ENCODE measurements around the gene SEPTIN7. TPM values are rescaled to one million over a fixed set of nuclear protein-coding genes. Genes with fewer than 3 reads are reported as not detected.

Gene SEPTIN7
- total RNA-seq, 1 experiment from 2014 or later: 295 TPM

DNA sequence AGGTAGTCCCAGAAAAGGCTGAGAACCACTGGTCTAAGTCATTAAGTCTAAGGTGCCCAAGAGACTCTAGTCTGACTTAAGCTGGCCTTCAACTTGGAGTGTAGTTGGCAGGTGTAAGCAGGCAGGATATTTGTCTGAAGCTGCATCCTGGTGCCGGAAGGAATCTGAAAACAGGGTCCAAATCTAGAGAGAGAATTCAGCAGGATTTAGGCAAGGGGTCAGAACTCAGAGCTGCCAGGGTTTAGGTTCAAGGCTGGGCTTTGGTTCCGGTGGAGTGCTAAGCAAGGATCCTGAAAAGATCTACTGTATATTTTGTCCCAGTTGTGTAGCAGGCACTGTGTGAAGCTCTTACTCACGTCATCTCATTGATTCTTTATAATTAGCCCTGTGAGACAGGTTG, 16.5 kb upstream of the SEPTIN7 start:
- no peaks in the 10 kb centered on the region for H3K9me3 ChIP-seq (ENCODE audit: low read depth, low read length, poor library complexity, severe bottlenecking)
- H3K36me3 ChIP-seq (ENCODE audit: insufficient read depth, low read length, poor library complexity, severe bottlenecking): no peaks in the 10 kb centered on the region
- no peaks in the 10 kb centered on the region for H3K4me1 ChIP-seq (ENCODE audit: insufficient read depth, low read length, poor library complexity, severe bottlenecking)
- CTCF ChIA-PET: no interaction called here
- intact Hi-C loops (cut with micrococcal nuclease; ENCODE audit: unreplicated experiment): no loop called here
- H3K27ac ChIP-seq (ENCODE audit: low read depth, low read length, poor library complexity, severe bottlenecking): no peak overlapping the region
- no peak overlapping the region for H3K4me3 ChIP-seq (ENCODE audit: low read depth, low read length, poor library complexity, severe bottlenecking)
- no peak for TF ChIP-seq EZH2 (IDR thresholded peaks at IDR 0.05; ENCODE audit: borderline replicate concordance, low read depth, low read length, poor library complexity, severe bottlenecking)
- TF ChIP-seq, protein P1, sequence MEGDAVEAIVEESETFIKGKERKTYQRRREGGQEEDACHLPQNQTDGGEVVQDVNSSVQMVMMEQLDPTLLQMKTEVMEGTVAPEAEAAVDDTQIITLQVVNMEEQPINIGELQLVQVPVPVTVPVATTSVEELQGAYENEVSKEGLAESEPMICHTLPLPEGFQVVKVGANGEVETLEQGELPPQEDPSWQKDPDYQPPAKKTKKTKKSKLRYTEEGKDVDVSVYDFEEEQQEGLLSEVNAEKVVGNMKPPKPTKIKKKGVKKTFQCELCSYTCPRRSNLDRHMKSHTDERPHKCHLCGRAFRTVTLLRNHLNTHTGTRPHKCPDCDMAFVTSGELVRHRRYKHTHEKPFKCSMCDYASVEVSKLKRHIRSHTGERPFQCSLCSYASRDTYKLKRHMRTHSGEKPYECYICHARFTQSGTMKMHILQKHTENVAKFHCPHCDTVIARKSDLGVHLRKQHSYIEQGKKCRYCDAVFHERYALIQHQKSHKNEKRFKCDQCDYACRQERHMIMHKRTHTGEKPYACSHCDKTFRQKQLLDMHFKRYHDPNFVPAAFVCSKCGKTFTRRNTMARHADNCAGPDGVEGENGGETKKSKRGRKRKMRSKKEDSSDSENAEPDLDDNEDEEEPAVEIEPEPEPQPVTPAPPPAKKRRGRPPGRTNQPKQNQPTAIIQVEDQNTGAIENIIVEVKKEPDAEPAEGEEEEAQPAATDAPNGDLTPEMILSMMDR (conservative IDR thresholded peaks at IDR 0.05; ENCODE audit: low read depth, low read length): no peak
- DNase-seq (ENCODE audit: low spot score): no peak
- no TSS peak for BruUV-seq (replicated peaks)
- H3K27me3 ChIP-seq (replicated peaks; ENCODE audit: insufficient read depth, low read depth, low read length, poor library complexity): no peaks in the 10 kb centered on the region
- POLR2A ChIA-PET (ENCODE audit: low non-redundant PET): no interaction called here

DNA sequence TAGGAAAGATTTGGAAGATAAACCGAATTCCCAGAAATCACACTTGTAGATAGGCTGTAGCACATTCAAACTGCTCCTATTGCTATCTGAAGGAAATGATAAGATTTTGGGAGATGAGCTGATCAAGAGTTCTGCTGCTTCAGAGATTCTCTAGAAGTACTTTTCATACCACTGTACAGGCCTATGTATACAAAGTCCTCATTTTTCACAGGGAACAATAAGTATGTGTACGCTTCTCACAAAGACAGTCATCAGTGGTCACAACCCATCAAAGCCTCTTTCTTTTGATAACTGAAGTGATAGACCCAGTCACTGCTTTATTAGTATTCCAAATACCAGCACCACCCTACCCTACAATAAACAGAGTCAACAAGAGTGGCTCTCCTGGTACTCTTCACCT, 15.6 kb upstream of the SEPTIN7 start:
- no peaks in the 10 kb centered on the region for H3K27me3 ChIP-seq (replicated peaks; ENCODE audit: insufficient read depth, low read depth, low read length, poor library complexity)
- CTCF ChIA-PET: no interaction called here
- no peaks in the 10 kb centered on the region for H3K4me1 ChIP-seq (ENCODE audit: insufficient read depth, low read length, poor library complexity, severe bottlenecking)
- H3K27ac ChIP-seq (ENCODE audit: low read depth, low read length, poor library complexity, severe bottlenecking): no peak overlapping the region
- POLR2A ChIA-PET (ENCODE audit: low non-redundant PET): no interaction called here
- TF ChIP-seq, protein P1 (conservative IDR thresholded peaks at IDR 0.05; ENCODE audit: low read depth, low read length): no peak
- no peak for TF ChIP-seq EZH2 (IDR thresholded peaks at IDR 0.05; ENCODE audit: borderline replicate concordance, low read depth, low read length, poor library complexity, severe bottlenecking)
- H3K9me3 ChIP-seq (ENCODE audit: low read depth, low read length, poor library complexity, severe bottlenecking): no peaks in the 10 kb centered on the region
- no peak for DNase-seq (ENCODE audit: low spot score)
- H3K4me3 ChIP-seq (ENCODE audit: low read depth, low read length, poor library complexity, severe bottlenecking): no peak overlapping the region
- intact Hi-C loops (cut with micrococcal nuclease; ENCODE audit: unreplicated experiment): no loop called here
- no TSS peak for BruUV-seq (replicated peaks)
- H3K36me3 ChIP-seq (ENCODE audit: insufficient read depth, low read length, poor library complexity, severe bottlenecking): no peaks in the 10 kb centered on the region

DNA sequence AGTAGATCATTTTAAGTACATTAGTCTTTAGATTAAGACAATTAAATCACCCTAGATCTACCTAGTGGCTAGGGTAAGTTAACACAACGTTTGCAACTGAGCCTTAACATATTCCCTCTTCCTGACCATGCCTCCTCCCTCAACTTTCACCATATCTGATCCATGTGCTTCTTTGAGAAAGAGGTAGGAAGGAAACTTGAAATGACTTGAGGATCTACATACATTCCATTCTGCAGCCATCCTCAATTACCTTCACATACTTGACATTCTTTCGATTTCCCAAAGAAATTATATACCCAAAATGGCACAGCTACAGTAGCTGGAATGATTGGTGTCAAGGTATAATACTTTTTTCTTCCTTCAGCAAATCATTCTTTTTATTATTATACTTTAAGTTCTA, 12.9 kb upstream of the SEPTIN7 start:
- Histone ChIP-seq H3K4me3 (ENCODE audit: low read depth, low read length, poor library complexity, severe bottlenecking) (no peak overlapping the region), H3K36me3 (ENCODE audit: insufficient read depth, low read length, poor library complexity, severe bottlenecking) (no peaks in the 10 kb centered on the region), H3K9me3 (ENCODE audit: low read depth, low read length, poor library complexity, severe bottlenecking) (no peaks in the 10 kb centered on the region), H3K27me3 (replicated peaks; ENCODE audit: insufficient read depth, low read depth, low read length, poor library complexity) (no peaks in the 10 kb centered on the region), H3K27ac (ENCODE audit: low read depth, low read length, poor library complexity, severe bottlenecking) (no peak overlapping the region), H3K4me1 (ENCODE audit: insufficient read depth, low read length, poor library complexity, severe bottlenecking) (peaks cover 14% of the 10 kb centered on the region)
- TF ChIP-seq, protein P1 (conservative IDR thresholded peaks at IDR 0.05; ENCODE audit: low read depth, low read length): no peak
- ChIA-PET POLR2A (ENCODE audit: low non-redundant PET) (no interaction called here), CTCF (no interaction called here)
- BruUV-seq (replicated peaks): no TSS peak
- DNase-seq (ENCODE audit: low spot score): no peak
- intact Hi-C loops (cut with micrococcal nuclease; ENCODE audit: unreplicated experiment): no loop called here

All from A673 (cell line).